CMK (cell line): ENCODE results near the gene MAPK1.
"Not testable (repeated sequence)": the region's sequence is repeated elsewhere in the genome, so short reads cannot be mapped to it uniquely, and the experiment has no call there.

Experiments
- DNase-seq: peaks from one replicate; pipeline ENCODE4 v3.0.0-alpha.2; 2010; ENCODE audit warnings: low read depth

Gene MAPK1

DNA sequence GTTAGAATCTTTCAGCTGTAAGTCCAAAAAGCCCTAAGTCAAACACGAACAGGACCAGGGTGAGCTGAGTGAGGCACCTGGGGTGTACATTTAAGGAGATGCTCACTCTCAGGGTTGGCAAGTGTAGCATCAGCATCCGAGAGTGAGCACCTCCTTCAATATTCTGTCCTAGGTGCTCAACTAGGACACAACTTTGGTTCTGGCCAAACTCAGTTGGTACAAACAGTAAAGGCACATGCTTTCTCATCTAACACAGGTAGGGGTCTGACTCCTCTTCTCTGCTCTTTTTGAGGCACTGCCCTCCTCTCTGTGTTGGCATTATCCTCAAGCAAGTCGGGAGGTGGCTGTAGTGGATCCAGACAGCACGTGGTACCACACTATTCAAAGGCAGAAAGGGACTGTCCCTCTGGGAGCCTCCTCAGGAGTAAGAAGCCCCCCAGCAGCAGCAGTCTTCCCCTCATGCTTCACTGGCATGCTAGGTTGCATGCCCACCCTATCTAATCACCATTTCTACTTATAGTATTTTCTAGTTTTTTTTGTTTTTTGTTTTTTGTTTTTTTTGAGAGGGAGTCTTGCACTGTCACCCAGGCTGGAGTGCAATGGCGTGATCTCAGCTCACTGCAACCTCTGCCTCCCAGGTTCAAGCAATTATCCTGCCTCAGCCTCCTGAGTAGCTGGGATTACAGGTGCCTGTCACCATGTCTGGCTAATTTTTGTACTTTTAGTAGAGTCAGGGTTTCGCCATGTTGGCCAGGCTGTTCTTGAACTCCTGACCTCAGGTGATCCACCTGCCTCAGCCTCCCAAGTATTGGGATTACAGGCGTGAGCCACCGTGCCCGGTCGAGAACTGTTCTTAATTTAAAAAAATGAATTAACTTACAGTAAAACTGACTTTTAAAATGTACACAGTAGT lies 14.7 kb upstream of the MAPK1 start:
- DNase-seq, result no peak

DNA sequence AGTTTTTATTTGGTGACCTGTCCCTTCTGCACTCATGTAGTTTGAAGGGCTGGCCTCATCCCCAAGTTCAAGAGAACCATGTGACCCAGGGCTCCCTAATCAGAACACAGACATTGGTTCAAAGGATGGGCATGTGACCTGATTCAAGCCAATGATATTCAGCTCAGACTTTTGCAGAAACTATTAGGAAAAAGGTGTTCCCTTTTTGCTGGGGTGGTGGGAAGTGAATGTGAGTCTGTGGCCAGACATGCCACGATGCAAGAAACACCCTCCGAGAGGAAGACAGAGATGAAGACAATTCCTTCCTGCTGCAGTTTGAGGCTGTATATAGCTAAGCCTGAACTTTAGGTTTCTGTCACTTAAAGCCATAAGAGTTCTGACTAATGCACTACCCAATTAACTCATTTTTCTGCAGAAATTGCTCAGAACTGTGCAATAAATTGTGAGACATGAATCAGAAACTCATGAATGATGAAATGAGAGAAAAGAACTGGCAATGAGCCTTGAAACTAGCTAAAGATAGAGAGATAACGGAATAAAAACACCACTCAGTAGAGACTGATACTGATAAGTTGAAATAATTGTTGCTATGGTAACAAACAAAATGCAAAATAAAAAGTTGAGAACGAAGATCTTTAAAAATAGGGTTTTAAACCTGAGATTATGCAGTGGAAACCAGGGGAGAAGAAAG lies 9.2 kb upstream of the MAPK1 start:
- DNase-seq, result no peak

DNA sequence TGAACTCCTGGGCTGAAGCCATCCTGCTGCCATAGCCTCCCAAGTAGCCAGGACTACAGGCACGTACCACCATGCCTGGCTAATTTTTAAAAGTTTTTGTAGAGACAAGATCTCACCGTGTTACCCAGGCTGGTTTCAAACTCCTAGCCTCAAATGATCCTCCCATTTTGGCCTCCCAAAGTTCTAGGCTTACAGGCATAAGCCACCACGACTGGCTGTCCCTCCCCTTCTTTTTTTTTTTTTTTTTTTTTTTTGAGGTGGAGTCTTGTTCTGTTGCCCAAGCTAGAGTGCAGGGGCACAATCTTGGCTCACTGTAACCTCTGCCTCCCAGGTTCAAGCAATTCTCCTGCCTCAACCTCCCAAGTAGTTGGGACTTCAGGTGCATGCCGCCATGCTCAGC lies 7.5 kb upstream of the MAPK1 start:
- not testable (repeated sequence) for DNase-seq

DNA sequence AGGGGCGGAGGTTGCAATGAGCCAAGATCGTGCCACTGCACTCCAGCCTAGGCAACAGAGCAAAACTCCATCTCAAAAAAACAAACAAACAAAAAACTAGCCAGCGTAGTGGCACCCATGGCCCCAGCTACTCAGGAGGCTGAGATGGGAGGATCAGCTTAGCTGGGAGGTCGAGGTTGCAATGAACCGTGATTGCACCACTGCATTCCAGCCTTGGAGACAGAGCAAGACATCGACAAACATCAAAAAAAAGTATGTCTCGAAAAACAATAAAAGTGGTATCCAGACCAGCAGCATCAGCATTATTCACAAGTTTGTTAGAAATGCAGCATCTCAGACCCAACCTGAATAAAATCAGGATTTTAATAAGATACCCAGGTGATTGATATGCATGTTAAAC lies 6.2 kb upstream of the MAPK1 start:
- DNase-seq, result no peak

DNA sequence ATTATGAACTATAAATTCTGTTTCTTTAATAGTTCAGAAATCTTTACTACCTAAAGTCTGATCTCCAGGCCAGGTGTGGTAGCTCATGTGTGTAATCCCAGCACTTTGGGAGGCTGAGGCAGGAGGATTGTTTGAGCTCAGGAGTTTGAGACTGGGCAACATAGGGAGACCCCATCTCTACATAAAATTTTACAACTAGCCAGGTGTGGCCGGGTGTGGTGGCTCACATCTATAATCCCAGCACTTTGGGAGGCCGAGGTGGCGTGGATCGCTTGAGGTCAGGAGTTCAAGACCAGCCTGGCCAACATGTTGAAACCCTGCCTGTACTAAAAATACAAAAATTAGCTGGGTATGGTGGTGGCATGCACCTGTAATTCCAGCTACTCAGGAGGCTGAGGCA lies 5.3 kb upstream of the MAPK1 start:
- not testable (repeated sequence) for DNase-seq

DNA sequence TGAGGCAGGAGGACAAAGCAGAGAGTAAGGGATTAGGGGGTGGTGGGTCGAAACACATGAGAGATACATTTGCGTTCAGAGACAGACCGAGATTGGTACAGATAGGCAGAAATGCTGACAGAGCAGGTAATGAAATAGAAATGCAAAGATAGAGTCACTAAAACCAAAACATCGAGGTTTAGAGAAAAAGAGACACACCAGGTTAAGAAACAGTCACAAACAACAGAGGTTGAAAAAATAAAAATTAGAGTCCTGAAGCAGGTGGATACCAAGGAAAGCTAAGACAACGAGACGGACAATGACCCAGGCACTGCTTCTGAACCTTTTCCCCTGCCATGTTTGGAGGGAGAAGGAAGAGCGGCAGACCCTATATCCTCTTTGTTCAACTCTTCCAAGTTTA lies 1.2 kb upstream of the MAPK1 start:
- no peak for DNase-seq

DNA sequence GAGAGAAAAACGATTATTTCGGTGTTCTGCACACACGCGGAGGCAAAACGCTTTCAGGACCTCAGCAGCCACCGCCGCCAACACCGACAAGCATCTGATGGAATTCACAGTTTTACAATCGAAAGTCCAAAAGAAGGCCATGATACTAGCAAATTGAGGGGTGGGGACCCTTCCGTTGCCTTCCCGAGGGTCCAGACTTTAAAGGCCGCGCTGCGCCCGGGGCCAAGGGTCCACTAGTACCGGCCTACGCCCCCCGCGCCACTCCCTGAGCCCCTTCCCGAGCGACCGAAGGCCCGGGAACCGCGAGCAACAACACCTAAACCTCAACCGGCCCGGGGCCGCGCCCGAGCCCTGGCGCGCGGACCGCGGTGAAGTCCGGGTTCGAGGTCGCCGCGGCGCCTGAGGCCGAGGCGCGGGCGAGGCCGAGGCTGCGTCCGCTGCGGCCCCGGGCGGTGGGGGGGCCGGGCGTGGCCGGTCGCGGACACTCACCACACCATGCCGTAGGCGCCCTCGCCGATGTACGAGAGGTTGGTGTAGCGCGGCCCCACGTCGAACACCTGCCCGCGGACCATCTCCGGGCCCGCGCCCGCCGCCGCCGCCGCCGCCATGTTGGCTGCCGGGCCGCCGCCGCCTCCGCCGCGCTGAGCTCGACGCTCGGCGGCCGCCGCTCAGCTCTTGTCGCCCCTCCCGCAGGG lies 465 bp downstream of the MAPK1 start:
- no peak for DNase-seq

DNA sequence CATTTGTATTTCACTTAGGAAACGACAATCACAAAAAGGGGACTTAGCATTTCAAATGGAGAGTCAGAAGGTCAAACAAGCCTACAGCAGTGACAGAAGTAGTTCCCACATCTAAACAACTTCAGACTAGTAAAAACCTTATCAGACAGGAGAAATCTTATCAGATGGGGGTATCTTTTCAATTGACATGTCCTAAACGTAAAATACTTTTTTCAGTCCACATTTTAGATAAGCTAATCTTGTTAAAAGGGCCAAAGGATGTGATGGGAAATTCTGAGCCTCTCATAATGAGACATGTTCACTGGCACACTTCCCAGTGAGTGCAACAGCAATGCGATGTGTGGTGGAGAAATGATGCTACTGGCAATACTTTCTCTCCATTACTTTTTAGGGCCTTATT lies 2.4 kb downstream of the MAPK1 start:
- no peak for DNase-seq

DNA sequence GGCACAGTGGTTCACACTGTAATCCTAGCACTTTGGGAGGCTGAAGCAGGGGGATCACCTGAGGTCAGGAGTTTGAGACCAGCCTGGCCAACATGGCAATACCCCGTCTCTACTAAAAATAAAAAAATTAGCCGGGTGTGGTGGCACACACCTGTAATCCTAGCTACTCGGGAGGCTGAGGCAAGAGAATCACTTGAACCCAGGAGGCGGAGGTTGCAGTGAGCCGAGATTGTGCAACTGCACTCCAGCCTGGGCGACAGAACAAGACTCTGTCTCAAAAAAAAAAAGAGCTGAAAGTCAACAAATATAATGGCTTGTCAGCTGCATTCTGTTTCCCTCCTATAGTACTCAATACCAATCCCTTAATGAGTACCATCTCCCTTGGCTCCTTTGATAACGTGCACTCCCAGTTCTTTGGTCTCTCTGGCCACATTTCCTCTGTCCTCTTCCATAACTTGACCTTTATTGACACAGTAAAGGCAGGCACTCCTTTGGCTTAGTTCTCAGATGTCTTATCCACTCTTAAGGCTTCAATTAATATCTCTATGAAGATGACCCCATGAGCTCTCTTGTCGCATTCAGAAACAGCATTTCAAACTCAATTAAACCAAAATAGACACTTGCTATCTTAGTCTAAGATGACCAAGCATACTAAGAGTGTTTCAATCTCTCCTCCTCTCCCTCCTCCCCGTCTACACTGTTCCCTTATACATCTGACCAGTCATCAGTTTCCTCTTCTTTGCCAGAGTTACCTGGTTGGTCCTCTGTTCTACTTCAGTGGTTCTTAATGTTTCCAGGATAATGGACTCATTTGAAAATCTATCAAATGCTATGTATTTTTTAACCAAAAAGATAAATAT lies 4.8 kb downstream of the MAPK1 start:
- DNase-seq, result no peak

DNA sequence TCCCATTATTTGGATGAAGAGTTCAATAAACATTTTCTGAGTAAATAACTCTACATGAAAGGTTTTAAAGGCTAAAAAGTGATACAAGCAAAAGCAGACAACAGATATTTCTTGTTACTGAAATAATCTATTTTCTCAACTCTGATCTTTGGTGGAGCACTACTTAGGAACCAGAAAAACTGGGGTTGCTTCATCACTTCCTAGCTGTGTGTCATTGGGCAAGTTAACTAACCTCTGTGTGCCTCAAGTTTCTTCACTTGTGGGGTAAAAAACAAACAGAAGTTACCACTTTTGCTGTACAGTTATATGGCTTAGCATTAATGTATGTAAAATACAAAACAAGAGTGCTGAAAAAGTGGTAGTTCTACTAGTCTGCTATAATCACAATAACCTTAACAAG lies 5.6 kb downstream of the MAPK1 start:
- no peak for DNase-seq

DNA sequence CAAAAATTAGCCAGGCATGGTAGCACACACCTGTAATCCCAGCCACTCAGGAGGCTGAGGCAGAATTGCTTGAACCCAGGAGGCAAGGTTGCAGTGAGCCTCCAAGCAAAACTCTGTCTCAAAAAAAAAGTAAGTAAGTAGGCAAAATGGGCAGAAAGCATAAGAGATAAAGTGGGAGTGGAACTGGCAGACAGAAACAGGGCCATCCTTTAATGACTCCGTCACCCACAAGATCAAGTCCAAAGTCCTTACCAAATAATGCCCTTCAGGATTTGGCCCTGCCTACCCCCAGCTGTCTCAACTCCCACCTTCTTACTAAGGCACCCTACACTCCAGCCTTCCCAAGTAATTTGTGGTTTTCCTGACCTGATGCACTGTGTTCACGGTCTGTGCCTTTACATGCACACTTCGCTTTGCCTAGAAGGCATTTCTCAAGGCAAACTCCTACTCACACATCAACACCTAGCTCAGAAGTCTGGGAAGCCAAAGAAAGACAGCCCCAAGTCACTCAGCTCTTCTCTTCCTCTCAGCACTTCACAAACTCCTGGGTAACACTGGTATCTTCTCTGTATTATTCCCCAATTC lies 6.1 kb downstream of the MAPK1 start:
- no peak for DNase-seq

DNA sequence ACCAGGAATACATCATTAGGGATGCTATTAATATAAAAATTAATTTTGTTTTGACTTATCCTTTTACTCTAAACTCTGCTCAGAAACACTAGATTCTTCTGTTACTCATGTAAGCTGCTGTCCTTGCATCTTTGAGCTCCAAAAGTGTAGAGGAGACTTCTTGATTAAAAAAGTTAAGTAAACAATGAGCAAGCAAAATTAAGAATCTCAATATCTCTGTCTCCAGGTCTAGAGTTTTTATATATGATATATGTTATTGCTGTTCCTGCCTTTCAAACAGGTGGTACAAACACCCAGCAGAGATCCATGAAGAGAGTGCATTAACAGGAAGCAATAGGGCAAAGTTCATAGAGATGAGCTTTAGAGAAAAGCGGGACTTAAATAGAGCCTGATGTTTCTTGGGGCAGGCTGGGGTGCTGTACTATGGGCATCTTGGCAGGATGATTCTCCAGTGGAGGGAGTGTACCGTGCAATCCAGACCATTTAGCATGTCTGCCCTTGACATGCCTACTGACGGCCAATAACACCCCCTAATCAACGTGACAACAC lies 6.9 kb downstream of the MAPK1 start:
- DNase-seq, result no peak

DNA sequence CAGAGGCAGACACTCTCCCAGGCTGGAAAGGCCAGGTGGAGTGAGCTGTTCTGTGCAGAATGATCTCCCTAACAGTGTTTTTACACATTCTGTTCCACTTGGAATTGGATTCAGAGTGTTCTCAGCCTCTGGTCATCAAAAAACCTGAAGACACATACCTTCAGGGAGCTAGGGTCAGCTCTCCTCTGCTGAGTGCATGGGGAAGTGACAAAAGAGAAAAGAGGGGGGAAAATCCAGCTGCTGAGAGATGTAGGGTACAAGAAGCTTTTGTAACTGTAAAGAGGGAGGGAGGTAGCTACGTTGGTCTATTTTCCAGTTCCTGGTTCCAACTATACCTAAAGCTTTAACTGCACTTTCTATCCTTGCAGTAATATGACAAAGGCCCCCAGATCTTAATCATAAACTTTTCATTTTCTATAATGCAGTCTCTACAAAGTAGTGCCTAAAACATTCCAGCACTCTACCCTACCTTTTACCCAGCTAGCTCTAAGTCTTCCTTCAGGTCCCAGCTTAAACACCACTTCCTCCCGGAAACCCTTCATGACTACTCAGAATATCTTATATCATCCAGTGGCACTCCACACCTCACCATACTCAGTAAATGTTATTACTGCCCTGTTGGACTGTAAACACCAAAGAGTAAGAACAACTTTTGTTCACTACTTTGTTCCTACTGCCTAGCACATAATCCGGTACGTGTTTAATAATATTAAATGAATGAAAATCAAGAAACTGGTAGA lies 9.2 kb downstream of the MAPK1 start:
- DNase-seq, result no peak

DNA sequence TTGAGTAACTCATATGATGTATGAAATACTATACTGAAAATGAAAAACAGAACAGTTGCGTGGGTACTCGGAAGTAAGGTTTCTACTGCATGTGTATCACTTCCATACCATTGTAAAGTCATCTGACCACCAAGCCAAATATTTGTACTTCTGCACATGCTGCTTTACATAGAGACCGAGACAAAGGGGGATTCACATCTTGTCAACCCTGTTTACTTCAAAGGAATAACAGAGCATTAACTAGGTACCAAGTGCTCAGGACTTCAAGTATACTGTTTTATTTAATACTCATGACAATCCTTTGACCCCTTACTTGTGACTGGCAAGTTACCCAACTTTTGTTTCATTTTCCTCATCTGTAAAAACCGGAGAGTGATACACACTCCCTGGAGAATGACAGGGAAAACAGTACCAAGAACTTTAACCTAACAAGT lies 9.9 kb downstream of the MAPK1 start:
- no peak for DNase-seq

DNA sequence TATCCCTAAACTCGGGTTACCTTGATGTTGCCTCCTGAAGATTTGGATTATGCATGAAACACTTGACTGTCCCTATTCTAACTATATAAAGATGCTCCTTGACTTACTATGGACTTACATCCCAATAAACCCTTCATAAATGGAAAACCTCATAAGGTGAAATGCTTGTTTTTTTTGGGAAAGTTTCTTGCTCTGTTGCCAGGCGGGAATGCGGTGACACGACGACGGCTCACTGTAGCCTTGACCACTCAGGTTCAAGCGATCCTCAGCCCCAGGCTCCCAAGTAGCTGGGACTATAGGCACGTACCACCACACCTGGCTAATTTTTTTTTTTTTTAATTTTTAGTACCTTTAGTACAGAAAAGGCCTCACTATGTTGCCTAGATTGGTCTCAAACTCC lies 10.6 kb downstream of the MAPK1 start:
- DNase-seq, result no peak

DNA sequence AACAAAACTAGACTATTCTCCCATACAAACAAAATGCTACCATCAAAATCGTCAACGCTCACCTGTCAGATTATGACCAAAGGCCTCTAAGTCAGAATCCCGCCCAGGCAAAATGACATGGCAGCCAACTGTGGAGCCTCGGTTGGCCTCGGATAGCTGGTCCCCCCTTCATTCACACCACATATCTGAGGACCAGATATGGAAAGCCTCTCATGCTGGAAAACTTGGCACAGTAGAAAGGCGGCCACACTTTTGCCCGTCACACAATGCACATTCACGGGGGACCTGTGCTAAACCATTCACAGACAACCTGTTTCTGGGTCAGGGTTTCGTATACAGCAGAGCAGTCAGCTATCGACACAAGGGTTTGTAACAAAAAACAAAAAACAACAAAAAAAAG lies 11.2 kb downstream of the MAPK1 start:
- DNase-seq, result no peak

DNA sequence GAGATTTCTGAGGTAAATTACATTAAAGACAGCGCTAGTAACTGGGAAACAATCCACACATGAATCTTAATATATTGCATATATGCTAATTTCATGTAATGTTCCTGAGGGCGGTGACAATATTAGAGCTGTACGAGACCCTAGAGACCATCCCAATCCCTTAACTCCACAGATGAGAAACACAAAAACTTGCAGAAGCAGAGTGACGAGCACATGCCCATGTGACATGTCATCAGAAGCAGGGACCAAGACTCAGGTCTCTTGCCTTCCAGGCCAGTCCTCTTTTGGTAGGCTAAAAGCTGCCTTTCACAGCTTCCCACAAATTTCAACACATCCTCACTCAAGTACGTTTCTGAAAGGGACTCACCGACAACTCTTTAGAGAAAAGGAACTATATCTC lies 11.8 kb downstream of the MAPK1 start:
- DNase-seq, result no peak

DNA sequence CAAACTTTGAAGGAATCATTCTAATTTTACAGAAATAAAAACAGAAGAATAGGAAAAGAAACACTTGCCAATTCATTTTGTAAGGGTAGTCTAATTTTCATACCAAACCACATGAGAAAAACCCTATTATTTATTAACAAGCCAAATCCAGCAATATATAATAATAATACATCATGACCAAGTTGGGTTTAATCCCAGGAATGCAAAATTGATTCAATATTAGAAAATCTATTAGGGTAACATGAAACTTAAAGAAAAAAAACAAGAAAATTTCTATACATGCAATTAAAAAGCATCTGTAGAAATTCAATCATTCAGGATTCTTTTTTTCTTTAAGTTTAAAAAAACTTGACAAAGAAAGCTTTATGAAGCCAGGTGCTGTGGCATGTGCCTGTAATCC lies 16.8 kb downstream of the MAPK1 start:
- no peak for DNase-seq

DNA sequence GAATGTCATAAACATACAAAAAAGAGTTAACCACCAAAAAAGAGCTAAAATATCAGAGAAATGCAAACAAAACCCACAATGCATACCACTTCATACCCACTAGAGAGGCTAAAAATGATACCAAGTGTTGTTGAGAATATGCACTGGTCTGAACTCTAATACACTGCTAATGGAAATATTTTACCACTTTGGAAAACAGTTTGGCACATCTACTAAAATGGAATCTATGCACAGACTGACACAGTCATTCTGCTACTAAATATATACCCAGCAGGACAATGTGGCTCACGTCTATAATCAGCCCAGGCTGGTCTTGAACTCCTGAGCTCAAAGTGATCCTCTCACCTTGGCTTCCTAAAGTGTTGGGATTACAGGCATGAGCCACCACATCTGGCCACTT lies 18.0 kb downstream of the MAPK1 start:
- DNase-seq, result no peak

DNA sequence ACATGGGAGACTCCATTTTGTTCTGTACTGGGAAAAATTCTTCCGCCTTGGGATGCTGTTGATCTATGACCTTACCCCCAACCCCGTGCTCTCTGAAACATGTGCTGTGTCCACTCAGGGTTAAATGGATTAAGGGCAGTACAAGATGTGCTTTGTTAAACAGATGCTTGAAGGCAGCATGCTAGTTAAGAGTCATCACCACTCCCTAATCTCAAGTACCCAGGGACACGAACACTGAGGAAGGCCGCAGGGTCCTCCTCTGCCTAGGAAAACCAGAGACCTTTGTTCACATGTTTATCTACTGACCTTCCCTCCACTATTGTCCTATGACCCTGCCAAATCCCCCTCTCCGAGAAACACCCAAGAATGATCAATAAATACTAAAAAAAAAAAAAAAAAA lies 19.4 kb downstream of the MAPK1 start:
- not testable (repeated sequence) for DNase-seq
